ENCODE data around the gene CRTAC1. TPM values are rescaled to one million over a fixed set of nuclear protein-coding genes. Genes with fewer than 3 reads are reported as not detected.

The CRTAC1 gene
- polyA plus RNA-seq, 3 donors = not detected

GRCh38 chr10:97863808-97864207, 166.6 kb downstream of the CRTAC1 start:
- Histone ChIP-seq H3K79me2 (ENCODE audit: insufficient read depth, low read length) (no peaks in the 10 kb centered on the region), H4K20me1 (ENCODE audit: insufficient read depth, low read length) (no peaks in the 10 kb centered on the region), H3K4me1 (ENCODE audit: control insufficient read depth in 1 of 2, insufficient read depth in 2 of 2, low read length in 2 of 2) (no peaks in the 10 kb centered on the region), H3K9me3 (replicated peaks in 1 of 2; ENCODE audit: control insufficient read depth in 1 of 2, insufficient read depth in 1 of 2, low read length in 2 of 2) (no peaks in the 10 kb centered on the region), H3K36me3 (replicated peaks in 1 of 2; ENCODE audit: control insufficient read depth in 1 of 2, insufficient read depth in 2 of 2, low read length in 2 of 2) (no peaks in the 10 kb centered on the region), H3K4me3 (replicated peaks in 1 of 3; ENCODE audit: low read depth in 2 of 3, low read length in 3 of 3) (no peak overlapping the region), H3K9ac (ENCODE audit: insufficient read depth, low read length, poor library complexity, severe bottlenecking) (no peak overlapping the region), H2AFZ (ENCODE audit: insufficient read depth, low read depth, low read length, poor library complexity, severe bottlenecking) (no peak overlapping the region), H3K27ac (ENCODE audit: low read depth in 1 of 2, low read length in 2 of 2) (no peak overlapping the region), H3K4me2 (replicated peaks; ENCODE audit: extremely low read depth, low read length, poor library complexity, severe bottlenecking) (no peak overlapping the region), H3K27me3 (ENCODE audit: control insufficient read depth in 2 of 2, insufficient read depth in 2 of 2, low read length in 2 of 2) (no peaks in the 10 kb centered on the region)
- WGBS (ENCODE audit: insufficient coverage) = 96% methylated on average over 9 of the region's 11 CpGs
- TF ChIP-seq CTCF (IDR thresholded peaks at IDR 0.05) = no peak
- Mint-ChIP-seq H3K9me3 (no peaks in the 10 kb centered on the region), H3K27me3 (ENCODE audit: low read depth in 3 of 3) (peaks cover 2 to 8% (median 7%) of the 10 kb centered on the region in 3 donors), H3K27ac (no peak overlapping the region), H3K4me1 (peaks cover 1% of the 10 kb centered on the region), H3K36me3 (no peaks in the 10 kb centered on the region), H3K4me3 (no peak overlapping the region)
- intact Hi-C loops (cut with micrococcal nuclease) = no loop called here
- DNase-seq = no peak

- Mint-ChIP-seq H3K36me3 (no peaks in the 10 kb centered on the region), H3K9me3 (peaks cover 0 to under 1% (median 0%) of the 10 kb centered on the region in 7 donors), H3K4me3 (no peak overlapping the region), H3K27me3 (ENCODE audit: low read depth in 3 of 3) (peaks cover 2 to 8% (median 7%) of the 10 kb centered on the region in 3 donors), H3K4me1 (peaks cover 13% of the 10 kb centered on the region), H3K27ac (no peak overlapping the region)
- Histone ChIP-seq H3K79me2 (ENCODE audit: insufficient read depth, low read length) (no peaks in the 10 kb centered on the region), H3K36me3 (replicated peaks in 1 of 2; ENCODE audit: control insufficient read depth in 1 of 2, insufficient read depth in 2 of 2, low read length in 2 of 2) (no peaks in the 10 kb centered on the region), H3K27me3 (ENCODE audit: control insufficient read depth in 2 of 2, insufficient read depth in 2 of 2, low read length in 2 of 2) (no peaks in the 10 kb centered on the region), H3K9me3 (replicated peaks in 1 of 2; ENCODE audit: control insufficient read depth in 1 of 2, insufficient read depth in 1 of 2, low read length in 2 of 2) (no peaks in the 10 kb centered on the region), H2AFZ (ENCODE audit: insufficient read depth, low read depth, low read length, poor library complexity, severe bottlenecking) (no peak overlapping the region), H3K4me3 (replicated peaks in 1 of 3; ENCODE audit: low read depth in 2 of 3, low read length in 3 of 3) (no peak overlapping the region), H3K4me1 (ENCODE audit: control insufficient read depth in 1 of 2, insufficient read depth in 2 of 2, low read length in 2 of 2) (peaks cover 10 to 12% of the 10 kb centered on the region in 2 donors), H3K27ac (ENCODE audit: low read depth in 1 of 2, low read length in 2 of 2) (no peak overlapping the region), H3K4me2 (replicated peaks; ENCODE audit: extremely low read depth, low read length, poor library complexity, severe bottlenecking) (no peak overlapping the region), H3K9ac (ENCODE audit: insufficient read depth, low read length, poor library complexity, severe bottlenecking) (no peak overlapping the region), H4K20me1 (ENCODE audit: insufficient read depth, low read length) (no peaks in the 10 kb centered on the region)
- intact Hi-C loops (cut with micrococcal nuclease) = no loop called here
- no peak for TF ChIP-seq CTCF (IDR thresholded peaks at IDR 0.05)
- no CpG with 5 or more reads among the region's 1 CpG for WGBS (ENCODE audit: insufficient coverage)
- DNase-seq = no peak
Observed at GRCh38 chr10:97861924-97862323, 168.5 kb downstream of the CRTAC1 start.
